Progenitor cell of endocrine pancreas (in vitro differentiated cells): ENCODE results near the gene ANKRD13C. TPM values are rescaled to one million over a fixed set of nuclear protein-coding genes. Genes with fewer than 3 reads are reported as not detected.
A peak's percentile ranks its signal among the peaks of the same experiment; 100 is the strongest.

Experiments used
- DNase-seq: peaks from one replicate; pipeline ENCODE4 v3.0.0; 2021; ENCODE audit warnings: low spot score; ENCODE audit not compliant: unreplicated experiment
- H3K27ac Mint-ChIP-seq: 2 replicates; pipeline ENCODE4 v1.8.0; 2021; ENCODE audit warnings: mild to moderate bottlenecking, moderate library complexity, mixed read lengths
- H3K27me3 Mint-ChIP-seq: 2 replicates; pipeline ENCODE4 v1.8.0; 2021; ENCODE audit warnings: mixed read lengths
- H3K36me3 Mint-ChIP-seq: 2 replicates; pipeline ENCODE4 v1.8.0; 2022; ENCODE audit warnings: mixed read lengths; ENCODE audit not compliant: insufficient read depth
- H3K4me1 Mint-ChIP-seq: 2 replicates; pipeline ENCODE4 v1.8.0; 2021; ENCODE audit warnings: low read depth, mixed read lengths
- H3K4me3 Mint-ChIP-seq: 2 replicates; pipeline ENCODE4 v1.8.0; 2021; ENCODE audit warnings: low read depth, mild to moderate bottlenecking, moderate library complexity, mixed read lengths
- H3K9me3 Mint-ChIP-seq: 2 replicates; pipeline ENCODE4 v1.8.0; 2021; ENCODE audit warnings: low read depth, mixed read lengths
- total RNA-seq: library from RNA; stranded (reverse); gene quantifications from 2 replicates; pipeline ENCODE4 v1.2.1, GENCODE V29; 2021
- TF ChIP-seq, protein P1 (sequence below): fragments of 200-600 bp; sonication (generic); IDR thresholded peaks from one replicate; pipeline ENCODE4 v1.5.0; 2021; ENCODE audit warnings: antibody characterized with exemption, mild to moderate bottlenecking; ENCODE audit not compliant: unreplicated experiment

The ANKRD13C gene
- total RNA-seq, 1 donor from 2014 or later = 21.5 TPM

DNA sequence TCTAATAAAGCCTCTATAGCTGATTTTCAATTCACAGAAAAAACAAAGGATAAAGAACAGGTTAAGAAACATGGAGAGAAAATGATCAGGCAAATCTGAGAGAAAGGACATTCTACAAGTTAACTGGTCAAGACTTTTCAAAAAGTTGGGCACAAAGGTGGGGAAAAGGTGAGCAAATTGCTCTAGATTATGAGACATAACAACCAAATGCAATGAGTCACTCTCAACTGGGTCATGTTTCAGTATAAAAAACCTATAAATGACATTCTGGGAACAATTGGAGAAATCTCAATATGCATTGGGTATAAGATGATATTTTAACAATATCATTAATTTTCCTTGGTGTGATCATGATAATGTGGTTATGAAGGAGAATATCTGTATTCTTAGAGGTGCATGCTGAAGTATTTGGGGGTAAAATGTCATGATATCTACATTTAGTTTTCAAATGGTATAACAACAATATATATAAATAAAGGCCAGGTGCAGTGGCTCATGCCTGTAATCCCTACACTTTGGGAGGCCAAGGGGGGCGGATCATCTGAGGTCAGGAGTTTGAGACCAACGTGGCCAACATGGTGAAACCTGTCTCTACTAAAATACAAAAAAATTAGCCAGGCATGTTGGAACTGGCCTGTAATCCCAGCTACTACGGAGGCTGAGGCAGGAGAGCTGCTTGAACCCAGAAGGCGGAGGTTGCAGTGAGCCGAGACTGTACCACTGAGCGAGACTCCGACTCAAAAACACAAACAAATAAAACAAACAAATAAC, 27.0 kb downstream of the ANKRD13C start:
- Mint-ChIP-seq H3K36me3 (peaks cover 6% of the 10 kb centered on the region), H3K9me3 (no peaks in the 10 kb centered on the region), H3K27me3 (no peaks in the 10 kb centered on the region), H3K27ac (no peak overlapping the region), H3K4me1 (peaks cover 1% of the 10 kb centered on the region), H3K4me3 (no peak overlapping the region)
- TF ChIP-seq, protein P1, sequence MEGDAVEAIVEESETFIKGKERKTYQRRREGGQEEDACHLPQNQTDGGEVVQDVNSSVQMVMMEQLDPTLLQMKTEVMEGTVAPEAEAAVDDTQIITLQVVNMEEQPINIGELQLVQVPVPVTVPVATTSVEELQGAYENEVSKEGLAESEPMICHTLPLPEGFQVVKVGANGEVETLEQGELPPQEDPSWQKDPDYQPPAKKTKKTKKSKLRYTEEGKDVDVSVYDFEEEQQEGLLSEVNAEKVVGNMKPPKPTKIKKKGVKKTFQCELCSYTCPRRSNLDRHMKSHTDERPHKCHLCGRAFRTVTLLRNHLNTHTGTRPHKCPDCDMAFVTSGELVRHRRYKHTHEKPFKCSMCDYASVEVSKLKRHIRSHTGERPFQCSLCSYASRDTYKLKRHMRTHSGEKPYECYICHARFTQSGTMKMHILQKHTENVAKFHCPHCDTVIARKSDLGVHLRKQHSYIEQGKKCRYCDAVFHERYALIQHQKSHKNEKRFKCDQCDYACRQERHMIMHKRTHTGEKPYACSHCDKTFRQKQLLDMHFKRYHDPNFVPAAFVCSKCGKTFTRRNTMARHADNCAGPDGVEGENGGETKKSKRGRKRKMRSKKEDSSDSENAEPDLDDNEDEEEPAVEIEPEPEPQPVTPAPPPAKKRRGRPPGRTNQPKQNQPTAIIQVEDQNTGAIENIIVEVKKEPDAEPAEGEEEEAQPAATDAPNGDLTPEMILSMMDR = no peak
- no peak for DNase-seq

DNA sequence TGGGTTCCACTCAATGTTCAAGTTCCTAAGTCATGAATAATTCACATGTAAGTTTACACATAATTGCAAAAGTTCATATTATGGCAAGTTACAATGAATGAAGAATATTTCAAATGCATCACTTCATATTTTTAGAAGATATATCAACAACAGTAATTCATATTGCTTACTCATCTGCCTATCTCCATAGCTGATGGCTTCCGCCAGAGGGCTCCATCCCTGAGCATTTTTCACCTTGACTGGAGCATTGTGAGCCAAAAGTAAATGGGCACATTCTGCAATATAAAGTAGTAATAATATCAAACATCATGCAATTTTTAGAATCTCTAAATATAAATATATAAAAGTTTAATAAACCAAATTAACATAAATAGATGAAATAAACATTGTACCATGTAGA, 29.8 kb downstream of the ANKRD13C start:
- Mint-ChIP-seq H3K36me3 (peaks cover 8% of the 10 kb centered on the region), H3K27me3 (no peaks in the 10 kb centered on the region), H3K27ac (no peak overlapping the region), H3K9me3 (no peaks in the 10 kb centered on the region), H3K4me3 (no peak overlapping the region), H3K4me1 (no peaks in the 10 kb centered on the region)
- DNase-seq = no peak
- TF ChIP-seq, protein P1 = no peak

DNA sequence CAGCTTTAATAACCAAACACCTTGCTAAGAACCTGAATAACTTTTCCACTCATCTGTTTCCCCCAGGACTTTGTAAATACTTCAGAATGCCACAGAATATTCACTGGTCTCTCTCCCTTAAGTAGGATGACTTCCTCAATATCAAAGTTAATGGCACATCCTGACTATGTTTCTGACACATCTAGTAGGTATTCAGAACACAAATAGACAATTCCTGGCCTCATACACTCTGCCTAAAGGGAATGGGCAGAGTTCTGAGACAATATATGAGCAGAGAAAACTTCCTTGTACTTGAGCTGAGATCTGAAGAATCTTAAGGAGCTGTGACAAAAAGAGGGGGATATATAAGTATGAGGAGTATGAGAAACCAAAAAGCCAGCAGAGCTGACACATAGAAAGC, 34.8 kb downstream of the ANKRD13C start:
- Mint-ChIP-seq H3K36me3 (peaks cover 8% of the 10 kb centered on the region), H3K4me1 (no peaks in the 10 kb centered on the region), H3K27me3 (no peaks in the 10 kb centered on the region), H3K4me3 (no peak overlapping the region), H3K9me3 (no peaks in the 10 kb centered on the region), H3K27ac (peak overlapping the region; percentile 8)
- TF ChIP-seq, protein P1 = no peak
- no peak for DNase-seq

DNA sequence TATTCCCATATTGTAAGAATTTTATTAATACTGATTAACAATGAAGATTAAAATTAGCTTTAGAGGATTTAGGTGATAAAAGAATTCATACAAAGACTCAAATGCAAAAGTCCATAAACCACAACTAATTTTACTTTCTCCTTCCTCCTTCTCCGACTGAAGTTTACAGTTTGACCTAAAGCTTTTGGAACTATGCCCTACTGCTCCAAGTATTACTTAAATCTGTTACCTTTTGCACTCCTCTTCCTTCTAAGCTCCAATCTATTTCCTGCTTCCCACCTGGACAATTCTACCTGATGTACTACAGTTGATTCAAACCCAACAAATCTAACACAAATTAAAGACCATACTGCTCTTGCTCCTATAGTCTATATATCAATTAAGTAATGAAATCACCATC, 36.3 kb downstream of the ANKRD13C start:
- Mint-ChIP-seq H3K36me3 (peaks cover 3% of the 10 kb centered on the region), H3K9me3 (no peaks in the 10 kb centered on the region), H3K27ac (no peak overlapping the region), H3K4me1 (no peaks in the 10 kb centered on the region), H3K27me3 (no peaks in the 10 kb centered on the region), H3K4me3 (no peak overlapping the region)
- DNase-seq = no peak
- TF ChIP-seq, protein P1 = no peak

DNA sequence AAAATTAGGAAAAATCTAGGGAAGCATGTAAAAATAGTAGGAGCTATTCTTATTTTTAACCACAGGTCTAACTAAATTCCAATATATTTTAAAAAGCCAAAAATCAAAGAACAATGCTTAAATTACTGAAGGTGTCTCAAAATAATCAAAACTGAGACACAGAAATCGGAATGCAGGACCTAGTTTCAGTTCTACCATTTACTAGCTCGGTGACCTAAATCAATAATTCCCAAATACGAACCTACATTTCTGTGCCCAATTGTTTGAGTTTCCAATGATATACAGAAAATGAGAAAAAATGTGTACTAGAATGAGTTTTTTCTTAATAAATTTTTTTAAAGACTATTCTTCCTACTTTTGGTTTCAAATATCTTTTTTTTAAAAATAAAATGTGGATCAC, 37.4 kb downstream of the ANKRD13C start:
- Mint-ChIP-seq H3K4me3 (no peak overlapping the region), H3K9me3 (no peaks in the 10 kb centered on the region), H3K36me3 (peaks cover 4% of the 10 kb centered on the region), H3K4me1 (no peaks in the 10 kb centered on the region), H3K27ac (no peak overlapping the region), H3K27me3 (no peaks in the 10 kb centered on the region)
- no peak for DNase-seq
- TF ChIP-seq, protein P1 = no peak
